ENCODE data around the gene FGR.
"Not testable (repeated sequence)": the region's sequence is repeated elsewhere in the genome, so short reads cannot be mapped to it uniquely, and the experiment has no call there.

The FGR gene

GRCh38 chr1:27624467-27625178, 10.4 kb downstream of the FGR start:
- H3K27me3 ChIP-seq, result no peaks in the 10 kb centered on the region
- H3K4me1 ChIP-seq, result no peaks in the 10 kb centered on the region
- H3K9me3 ChIP-seq, result no peaks in the 10 kb centered on the region
- H3K36me3 ChIP-seq, result no peaks in the 10 kb centered on the region
- DNase-seq, result no peak
- no peak overlapping the region for H3K4me3 ChIP-seq
- no peak overlapping the region for H3K27ac ChIP-seq
- intact Hi-C loops (cut with DNase I; ENCODE audit: low total_unique reads), result no loop called here
- TF ChIP-seq CTCF (IDR thresholded peaks at IDR 0.05), result no peak

- no peaks in the 10 kb centered on the region for H3K27me3 ChIP-seq
- no peaks in the 10 kb centered on the region for H3K4me1 ChIP-seq
- TF ChIP-seq CTCF (IDR thresholded peaks at IDR 0.05), result no peak
- no peak for DNase-seq
- H3K36me3 ChIP-seq, result no peaks in the 10 kb centered on the region
- no peak overlapping the region for H3K27ac ChIP-seq
- H3K9me3 ChIP-seq, result no peaks in the 10 kb centered on the region
- H3K4me3 ChIP-seq, result no peak overlapping the region
- intact Hi-C loops (cut with DNase I; ENCODE audit: low total_unique reads), result no loop called here
Observed at GRCh38 chr1:27623327-27624212, 11.4 kb downstream of the FGR start.

GRCh38 chr1:27622828-27623227, 12.2 kb downstream of the FGR start:
- Histone ChIP-seq H3K36me3 (no peaks in the 10 kb centered on the region), H3K27ac (no peak overlapping the region), H3K4me1 (no peaks in the 10 kb centered on the region), H3K9me3 (no peaks in the 10 kb centered on the region), H3K4me3 (no peak overlapping the region), H3K27me3 (no peaks in the 10 kb centered on the region)
- intact Hi-C loops (cut with DNase I; ENCODE audit: low total_unique reads), result no loop called here
- DNase-seq, result no peak
- TF ChIP-seq CTCF (IDR thresholded peaks at IDR 0.05), result no peak

- no peak for TF ChIP-seq CTCF (IDR thresholded peaks at IDR 0.05)
- H3K27ac ChIP-seq, result no peak overlapping the region
- no peaks in the 10 kb centered on the region for H3K27me3 ChIP-seq
- intact Hi-C loops (cut with DNase I; ENCODE audit: low total_unique reads), result no loop called here
- H3K4me1 ChIP-seq, result no peaks in the 10 kb centered on the region
- H3K4me3 ChIP-seq, result no peak overlapping the region
- no peaks in the 10 kb centered on the region for H3K9me3 ChIP-seq
- H3K36me3 ChIP-seq, result no peaks in the 10 kb centered on the region
- DNase-seq, result no peak
Observed at GRCh38 chr1:27621051-27621920, 13.7 kb downstream of the FGR start.

GRCh38 chr1:27619782-27620438, 15.1 kb downstream of the FGR start:
- intact Hi-C loops (cut with DNase I; ENCODE audit: low total_unique reads), result loop anchor here (5.0 kb wide), 1 partner anchor 1343 kb away; no protein-coding TSS in a partner anchor
- not testable (repeated sequence) for H3K36me3 ChIP-seq, H3K4me1 ChIP-seq

More at GRCh38 chr1:27619782-27620438, 15.1 kb downstream of the FGR start:
- DNase-seq, H3K4me3 ChIP-seq, H3K27me3 ChIP-seq, H3K9me3 ChIP-seq, H3K27ac ChIP-seq: not testable (repeated sequence)

Data from tibial artery (tissue), 4 donors.